T-helper 2 cell treated with Interferon-gamma antibody and Interleukin-4, amounts not matched to agents 100 ng/mL and 5 ng/mL, for 36 hours (primary cell): ENCODE data around the gene LCN6. TPM values are rescaled to one million over a fixed set of nuclear protein-coding genes. Genes with fewer than 3 reads are reported as not detected.
"Not testable (repeated sequence)": the region's sequence is repeated elsewhere in the genome, so short reads cannot be mapped to it uniquely, and the experiment has no call there.

Experiments used
- intact Hi-C: fragments of 100-400 bp; cut with micrococcal nuclease; formaldehyde crosslinking; loops from one replicate; pipeline ENCODE4 v1.15.1; 2023
- total RNA-seq: library from RNA; stranded (reverse); gene quantifications from 2 replicates; pipeline ENCODE4 v1.2.3, GENCODE V29; 2022

LCN6 gene
- total RNA-seq, 1 donor from 2014 or later, result not detected

DNA sequence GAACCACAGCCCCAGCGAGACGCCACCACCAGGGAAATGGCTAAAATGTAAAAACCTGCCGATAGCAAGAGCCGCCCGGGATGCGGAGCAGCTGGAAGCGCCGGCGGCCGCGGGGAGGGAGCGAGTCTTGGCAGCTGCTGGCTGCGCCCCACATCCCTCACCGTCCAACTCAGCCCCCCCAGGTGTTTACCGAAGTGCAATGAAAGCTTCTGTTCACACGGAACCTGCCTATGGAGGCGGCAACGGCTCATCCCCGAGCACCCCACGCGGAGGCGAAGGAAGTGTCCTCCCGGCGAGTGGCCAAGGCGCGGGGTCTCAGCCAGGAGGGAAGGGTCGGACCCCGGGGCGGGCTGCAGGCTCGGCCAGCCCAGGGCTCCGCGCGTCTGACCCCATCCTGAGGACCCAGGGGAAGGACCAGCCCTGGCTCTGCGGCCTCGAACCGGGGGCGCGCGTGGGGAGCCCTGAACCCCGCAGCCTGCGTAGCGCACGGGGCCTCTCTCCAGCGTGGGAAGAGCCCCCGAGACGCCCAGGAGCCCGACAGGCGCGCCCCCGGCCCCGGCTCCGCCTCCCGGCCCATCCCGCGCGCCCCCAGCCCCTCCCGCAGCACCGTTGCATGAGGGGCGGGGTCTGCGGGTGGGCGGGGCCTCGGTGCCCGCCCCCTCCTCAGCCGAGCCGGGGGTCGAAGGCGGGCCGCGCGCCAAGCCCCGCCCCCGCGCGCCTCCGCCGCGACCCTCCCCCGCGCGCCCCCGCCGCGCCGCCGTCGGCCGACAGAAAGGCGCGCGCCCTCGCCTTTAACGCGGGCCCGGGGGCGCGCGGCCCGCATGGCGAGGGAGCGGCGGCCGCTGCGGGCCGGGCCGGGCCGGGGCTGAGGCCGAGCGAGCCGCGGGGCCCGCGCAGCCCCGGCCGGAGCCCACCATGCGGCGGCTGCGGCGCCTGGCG lies 36.3 kb downstream of the LCN6 start, which contains the start of gene DIPK1B:
TSS of gene DIPK1B (plus strand) at position 822 of the 939 bp plus-strand sequence. CDS start at position 916, 94 bp downstream.
- intact Hi-C loops, result no loop called here

DNA sequence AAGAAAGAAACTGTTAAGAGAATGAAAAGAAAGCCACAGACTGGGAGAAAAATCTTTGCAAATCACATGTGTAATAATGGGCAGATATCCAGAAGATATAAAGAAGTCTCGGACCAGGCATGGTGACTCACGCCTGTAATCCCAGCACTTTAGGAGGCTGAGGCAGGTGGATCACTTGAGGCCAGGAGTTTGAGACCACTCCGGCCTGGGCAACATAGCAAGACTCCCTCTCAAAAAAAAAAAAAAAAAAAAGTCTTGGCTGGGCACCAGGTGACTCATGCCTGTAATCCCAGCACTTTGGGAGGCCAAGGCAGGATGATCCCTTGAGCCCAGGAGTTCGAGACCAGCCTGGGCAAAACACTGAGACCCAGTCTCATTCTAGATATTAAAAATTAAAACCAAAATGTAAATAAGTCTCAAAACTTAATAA lies 37.1 kb downstream of the LCN6 start:
- intact Hi-C loops, result not testable (repeated sequence)

DNA sequence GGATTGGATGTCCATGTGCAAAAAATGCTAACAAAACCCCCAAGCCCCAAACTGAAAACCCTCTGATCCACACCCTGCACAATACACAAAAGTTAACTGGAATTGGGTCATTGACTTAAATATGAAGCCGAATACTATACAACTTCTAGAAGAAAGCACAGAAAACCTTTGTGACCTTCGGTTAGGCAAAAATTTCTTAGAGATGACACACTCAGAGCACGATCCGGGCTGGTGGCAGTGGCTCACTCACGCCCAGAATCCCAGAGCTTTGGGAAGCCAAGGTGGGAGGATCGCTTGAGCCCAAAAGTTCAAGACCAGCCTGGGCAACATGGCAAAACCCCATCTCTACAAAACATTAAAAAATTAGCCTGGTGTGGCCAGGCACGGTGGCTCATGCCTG lies 37.8 kb downstream of the LCN6 start:
- intact Hi-C loops, result no loop called here

DNA sequence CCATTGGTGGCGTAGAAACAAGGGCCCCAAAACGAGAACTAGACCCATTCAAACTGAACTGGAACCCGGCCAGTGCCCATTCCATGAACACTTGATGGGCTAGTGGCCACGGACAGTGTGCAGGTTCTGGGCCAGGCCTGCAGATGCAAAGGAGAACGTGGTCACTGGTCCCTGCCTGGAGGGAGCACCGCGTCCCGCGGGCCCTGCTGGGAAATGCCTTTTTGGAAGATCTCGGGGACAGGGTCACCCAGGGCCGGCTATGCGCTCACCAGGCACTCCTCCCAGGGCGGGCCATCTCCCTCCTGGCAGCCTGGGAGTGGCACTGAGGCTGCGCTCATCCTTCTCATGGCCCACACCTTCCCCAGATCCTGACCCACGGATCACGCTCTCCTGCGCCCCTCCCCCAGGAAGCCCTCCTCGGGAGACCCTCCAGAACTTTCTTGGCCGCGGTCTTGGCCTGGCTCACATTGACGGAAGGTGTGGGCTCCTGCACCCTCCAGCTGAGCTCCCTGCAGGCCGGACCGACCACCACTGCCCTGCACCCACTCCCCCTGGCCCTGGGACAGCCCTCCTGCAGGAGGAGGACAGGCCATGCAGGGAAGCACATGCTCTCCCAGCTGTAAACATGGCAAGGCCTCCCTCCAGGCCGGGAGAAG lies 38.7 kb downstream of the LCN6 start:
- intact Hi-C loops, result no loop called here

DNA sequence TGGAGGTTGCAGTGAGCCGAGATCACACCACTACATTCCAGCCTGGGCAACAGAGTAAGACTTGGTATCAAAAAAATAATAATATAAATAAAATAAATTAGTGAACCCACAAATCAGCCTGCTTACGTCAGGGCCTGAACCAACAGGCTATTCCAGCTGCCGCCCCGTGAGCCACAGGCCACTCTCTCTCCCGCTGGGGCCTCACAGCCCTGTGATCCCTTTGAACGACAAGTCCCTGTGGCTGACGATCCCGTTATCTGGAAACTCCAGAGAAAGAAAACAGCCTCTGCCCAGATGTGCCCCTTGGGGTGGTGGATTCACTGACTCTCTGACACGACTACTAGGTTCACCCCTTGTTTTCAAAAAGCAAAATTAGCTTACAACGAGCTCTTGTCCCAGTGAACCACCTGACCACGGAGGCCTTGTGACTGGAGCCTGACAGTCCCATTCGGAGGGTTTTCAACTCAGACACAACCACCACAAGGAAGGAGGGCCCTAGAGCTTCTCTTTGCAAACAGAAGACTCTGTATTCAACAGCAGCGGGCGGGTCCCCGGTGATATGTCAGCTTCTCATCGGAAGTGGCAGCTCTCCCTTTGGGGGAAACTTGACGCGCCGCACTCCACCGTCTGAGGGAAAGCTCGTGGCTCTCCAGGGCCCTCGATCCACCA lies 40.3 kb downstream of the LCN6 start:
- intact Hi-C loops, result no loop called here

DNA sequence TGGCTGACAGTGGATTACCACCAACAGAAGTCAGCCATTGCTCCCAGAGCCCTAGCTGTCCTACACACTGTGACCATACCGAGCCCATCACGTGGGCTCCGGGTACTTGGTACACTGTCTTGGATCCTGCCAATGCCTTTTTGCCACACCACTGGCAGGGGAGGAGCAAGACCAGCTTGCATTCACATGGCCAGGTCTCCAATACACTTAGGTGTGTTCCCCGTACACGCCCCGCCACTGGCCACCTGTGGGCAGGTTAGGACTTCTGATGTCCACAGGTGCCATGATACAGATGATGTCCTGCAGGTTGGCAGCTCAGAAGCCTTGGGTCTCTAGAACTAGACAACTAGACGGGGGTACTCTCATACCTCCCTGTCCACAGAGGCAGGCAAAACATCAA lies 41.3 kb downstream of the LCN6 start:
- intact Hi-C loops, result no loop called here

DNA sequence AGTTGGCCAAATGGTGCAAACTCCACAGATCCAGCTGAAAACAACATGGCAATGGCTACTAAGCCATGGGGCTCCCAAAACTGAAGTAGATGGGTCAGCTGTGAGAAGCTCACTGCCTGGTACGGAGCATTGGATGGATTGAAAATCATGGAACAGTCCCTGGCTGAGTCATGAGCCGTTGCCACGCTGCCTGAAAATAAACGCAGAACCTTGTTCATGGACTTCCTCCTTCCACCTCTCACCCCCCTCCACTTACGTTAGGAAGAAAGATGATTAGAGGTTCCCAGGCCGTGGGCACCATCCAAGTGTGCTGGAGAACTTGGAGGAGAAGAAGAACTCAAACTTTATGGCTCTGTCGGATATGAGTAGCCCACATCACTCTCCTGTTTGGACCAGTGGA lies 42.8 kb downstream of the LCN6 start:
- intact Hi-C loops, result no loop called here

DNA sequence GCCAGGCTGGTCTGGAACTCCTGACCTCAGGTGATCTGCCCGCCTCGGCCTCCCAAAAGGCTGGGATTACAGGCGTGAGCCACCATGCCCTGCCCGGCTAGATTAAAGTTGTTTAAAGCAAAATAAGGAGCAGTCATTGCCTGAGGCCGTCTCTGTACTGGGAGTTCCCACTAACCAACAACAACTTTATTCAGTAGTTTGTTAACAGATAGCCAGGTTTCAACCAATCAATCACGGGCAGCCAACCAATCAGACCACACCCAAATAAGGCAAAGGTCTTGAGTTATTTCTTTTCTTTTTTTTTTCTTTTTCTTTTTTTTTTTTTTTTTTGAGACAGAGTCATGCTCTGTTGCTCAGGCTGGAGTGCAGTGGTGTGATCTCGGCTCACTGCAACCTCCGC lies 43.6 kb downstream of the LCN6 start:
- intact Hi-C loops, result not testable (repeated sequence)

DNA sequence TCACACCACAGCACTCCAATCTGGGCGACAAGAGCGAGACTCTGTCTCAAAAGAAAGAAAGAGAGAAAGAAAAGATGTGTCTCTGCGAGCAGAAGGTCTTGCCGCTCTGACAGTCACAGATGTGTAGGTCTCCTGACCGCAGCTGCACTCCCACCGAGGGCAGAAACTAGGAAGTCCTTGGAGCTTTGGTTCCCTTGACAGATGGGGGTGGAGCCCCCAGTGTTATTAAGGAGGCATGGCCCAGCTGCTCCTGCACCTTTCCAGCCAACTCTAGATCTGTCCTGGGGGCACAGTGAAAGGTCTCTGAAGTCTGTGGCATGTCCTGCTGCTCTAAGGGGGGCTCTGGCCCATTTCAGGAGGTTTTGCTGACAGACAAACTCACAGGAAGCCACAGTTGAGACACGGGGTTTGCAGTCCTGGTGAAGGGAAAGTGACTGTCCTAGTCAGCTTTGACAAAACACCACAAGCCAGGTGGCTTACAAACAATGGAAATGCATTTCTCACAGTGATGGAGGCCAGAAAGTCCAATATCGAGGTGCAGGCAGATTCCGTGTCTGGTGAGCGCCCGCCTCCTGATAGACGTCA lies 45.0 kb downstream of the LCN6 start:
- intact Hi-C loops, result no loop called here

DNA sequence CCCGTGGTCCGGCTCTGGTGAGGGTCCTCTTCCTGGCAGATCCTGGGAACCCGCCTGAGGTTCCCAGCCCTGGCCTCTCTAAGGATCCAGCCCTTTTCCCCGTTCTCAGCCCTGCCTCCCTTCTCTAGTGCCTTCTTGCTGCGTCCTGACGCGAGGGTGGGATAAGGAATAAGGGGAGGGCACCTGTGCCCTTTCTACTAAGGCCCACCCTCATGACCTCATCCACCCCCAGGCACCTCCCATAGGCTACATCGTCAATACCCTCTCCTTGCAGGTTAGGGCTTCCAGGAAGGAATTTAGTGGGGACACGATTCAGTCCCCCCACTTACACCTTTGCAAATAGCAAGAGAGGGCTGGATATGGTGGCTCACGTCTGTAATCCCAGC lies 46.7 kb downstream of the LCN6 start:
- intact Hi-C loops, result loop anchor here (1.0 kb wide), 1 partner anchor 14 kb away; the partner anchor contains the start of gene AGPAT2

DNA sequence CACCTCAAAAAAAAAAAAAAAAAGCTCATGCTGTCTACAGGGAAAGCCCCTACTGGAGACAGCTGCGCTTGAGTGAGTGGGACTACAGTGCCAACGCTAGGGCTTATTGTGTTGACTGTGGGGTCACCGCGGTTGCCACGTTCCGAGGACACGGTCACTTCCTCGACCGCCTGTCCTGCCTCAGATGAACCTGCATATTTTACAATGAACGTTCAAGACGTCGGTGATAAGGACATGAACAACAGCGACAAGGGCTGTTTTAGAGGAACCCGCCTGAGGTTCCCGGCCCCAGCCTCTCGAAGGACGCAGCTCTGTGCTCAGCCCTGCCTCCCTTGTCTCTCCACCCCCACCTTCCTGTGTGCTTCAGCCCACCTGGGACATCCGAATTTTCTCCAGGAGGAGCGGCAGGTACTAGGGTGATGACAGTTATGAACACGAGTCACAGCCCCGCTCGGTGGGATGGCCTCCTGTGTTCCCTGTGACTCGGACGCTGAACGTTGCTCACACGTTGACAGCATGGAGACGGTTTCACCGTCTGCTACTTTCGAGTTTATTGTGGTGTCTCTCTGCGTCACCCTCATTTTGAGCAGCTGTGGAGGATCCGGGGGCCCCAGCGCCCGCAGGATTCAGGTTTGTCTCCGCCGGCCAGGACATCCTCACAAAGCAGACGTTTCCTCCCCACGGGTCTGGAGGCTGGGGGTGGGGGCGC lies 47.2 kb downstream of the LCN6 start:
- intact Hi-C loops, result loop anchor here (1.0 kb wide), 1 partner anchor 14 kb away; the partner anchor contains the start of gene AGPAT2

DNA sequence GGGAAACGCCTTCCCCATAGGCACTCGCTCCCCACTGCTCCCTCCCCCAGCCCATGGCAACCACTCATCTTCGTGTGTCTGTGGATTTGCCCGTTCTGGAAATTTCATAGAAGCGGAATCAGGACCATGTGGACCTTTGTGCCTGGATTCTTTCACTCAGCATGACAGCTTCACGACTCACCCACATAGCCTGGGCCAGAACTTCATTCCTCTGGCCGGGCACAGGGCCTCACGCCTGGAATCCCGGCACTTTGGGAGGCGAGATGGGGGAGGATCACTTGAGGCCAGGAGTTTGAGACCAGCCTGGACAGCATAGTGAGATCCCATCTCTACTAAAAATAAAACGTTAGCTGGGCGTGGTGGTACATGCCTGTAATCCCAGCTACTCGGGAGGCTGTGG lies 48.0 kb downstream of the LCN6 start:
- intact Hi-C loops, result no loop called here

DNA sequence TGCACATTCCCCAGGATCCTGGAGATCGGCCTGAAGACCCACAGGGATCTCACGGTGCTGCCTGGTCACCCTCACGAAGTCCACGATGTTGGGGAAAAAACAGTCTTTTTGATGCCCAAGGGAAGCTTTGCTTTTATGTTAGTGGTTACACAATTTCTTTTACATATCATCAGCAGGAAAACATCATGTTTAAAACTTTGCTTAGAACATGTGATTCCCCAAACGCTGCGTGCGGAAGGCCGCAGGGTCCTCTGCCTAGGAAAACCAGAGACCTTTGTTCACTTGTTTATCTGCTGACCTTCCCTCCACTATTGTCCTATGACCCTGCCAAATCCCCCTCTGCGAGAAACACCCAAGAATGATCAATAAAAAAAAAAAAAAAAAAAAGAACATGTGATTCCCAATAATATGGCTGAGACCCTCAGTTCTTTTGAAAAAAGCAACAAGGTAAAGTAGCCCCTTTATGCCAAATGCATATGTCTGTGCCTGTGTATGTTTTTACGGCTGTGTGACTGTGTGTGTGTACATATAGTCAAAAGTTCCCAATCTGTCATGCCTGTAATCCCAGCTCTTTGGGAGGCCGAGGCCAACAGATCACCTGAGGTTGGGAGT lies 49.6 kb downstream of the LCN6 start:
- intact Hi-C loops, result no loop called here

DNA sequence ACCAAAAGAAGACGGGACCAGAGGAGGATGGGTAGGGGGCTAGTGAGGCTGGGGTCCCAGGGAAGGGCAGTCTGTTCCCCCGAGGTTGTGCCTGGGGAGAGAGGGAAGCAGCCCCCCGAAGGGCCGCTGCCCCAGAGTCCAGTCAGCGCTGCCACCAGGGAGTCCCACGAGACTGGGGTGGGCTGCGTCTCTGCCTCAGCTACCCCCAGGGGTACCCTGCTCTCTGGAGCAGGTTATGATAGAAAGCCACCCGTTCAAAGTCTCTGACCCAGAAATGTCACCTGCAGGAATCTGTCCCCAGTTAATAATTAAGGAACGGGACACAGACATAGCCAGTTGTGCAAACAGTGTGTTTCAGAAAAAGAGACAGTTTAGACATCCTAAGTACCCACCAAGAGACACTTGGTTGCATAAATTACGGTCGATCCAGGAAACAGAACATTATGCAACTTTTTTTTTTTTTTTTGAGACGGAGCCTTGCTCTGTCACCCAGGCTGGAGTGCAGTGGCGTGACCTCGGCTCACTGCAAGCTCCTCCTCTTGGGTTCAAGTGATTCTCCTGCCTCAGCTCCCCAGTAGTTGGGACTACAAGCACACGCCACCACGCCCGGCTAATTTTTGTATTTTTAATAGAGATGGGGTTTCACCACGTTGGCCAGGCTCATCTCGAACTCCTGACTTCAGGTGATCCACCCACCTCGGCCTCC lies 50.4 kb downstream of the LCN6 start:
- intact Hi-C loops, result no loop called here

DNA sequence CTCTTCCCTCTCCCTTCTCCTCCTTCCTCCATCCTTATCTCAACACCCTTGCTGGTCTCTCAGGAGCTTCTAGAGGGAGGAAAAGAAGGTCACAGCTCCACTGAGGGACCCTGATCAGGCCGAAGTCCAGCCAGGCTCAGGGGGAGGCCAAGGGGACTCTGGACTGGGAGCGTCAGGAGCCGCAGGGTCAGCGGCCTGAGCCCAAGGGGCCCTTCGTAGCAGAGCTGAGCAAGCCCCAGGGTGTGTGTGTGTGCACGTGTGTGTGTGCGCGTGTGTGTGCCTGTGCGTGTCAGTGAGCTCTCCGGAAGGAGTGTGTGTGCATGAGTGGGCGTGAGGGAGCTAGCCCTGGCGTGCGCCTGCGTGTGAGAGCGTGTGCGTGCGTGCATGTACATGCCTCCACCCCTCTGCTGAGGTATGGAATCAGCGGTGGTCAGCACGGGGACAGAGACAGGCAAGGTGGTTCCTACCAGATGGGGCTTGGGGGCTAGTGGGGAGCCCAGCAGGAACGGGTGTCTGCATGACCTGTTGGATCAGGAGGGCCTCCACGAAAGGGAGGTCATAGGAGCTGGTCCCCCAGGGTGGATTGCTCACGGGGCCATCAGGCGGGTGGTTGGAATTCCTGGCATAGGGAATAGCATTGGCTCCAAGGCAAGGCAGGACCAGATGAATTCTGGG lies 51.0 kb downstream of the LCN6 start:
- intact Hi-C loops, result no loop called here

DNA sequence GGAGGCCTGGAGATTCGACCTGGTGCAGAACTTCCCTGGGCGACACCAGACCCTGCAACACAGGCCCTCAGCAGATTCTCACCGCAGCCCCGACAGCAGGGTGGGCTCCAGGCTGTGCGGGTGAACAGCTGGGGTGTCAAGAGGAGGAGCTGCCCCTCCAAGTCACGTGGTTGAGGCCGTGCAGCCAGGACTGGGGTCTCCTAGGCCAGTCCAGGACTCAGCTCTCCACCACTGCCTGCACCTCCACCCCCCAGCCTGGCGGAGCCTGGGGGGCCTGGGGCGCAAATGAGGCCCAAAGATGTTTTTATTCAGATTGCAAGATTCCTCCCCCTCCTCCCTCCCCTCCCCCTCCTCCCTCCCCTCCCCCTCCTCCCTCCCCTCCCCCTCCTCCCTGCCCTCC lies 51.8 kb downstream of the LCN6 start:
- intact Hi-C loops, result no loop called here

DNA sequence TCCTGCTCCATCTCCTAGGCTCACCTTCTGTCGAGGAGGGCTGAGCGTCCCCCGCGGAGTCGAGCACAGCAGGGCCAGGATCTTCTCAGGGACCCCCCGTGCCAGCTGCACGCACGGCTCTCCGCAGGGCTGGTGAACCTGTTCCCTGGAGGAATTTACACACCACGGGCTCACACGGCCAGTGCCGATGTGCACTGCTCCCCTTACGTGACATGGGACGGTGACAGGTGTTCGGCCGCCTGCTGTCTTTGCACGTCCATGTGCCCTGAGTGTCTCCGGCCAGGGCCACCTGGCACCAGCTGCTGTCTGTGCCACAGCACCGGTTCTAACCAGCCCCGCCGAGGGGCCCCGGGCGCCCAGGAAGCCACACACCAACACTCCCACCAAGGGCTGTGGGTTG lies 52.4 kb downstream of the LCN6 start:
- intact Hi-C loops, result no loop called here

DNA sequence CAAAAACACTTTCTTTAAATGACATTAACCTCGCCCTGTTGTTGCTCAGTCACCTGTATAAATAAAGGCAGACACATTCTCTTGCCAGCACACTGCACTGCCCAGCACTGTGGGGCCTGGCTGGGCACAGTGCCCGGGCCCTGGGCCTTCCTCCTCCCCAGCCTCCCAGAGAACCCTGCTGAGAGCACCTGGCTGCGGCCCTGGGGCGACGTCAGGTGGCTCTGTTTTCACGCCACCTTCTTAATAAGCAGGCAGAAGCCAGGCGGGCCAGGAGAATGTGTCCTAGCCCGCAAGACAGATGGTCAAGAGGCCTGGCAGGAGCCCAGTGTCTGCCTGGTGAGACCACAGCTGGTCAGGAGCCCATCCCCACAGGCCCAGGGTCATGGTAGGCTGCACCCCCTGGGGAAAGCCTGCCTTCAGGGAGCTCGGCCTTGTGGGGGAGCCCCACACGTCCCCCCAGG lies 52.9 kb downstream of the LCN6 start:
- intact Hi-C loops, result no loop called here

DNA sequence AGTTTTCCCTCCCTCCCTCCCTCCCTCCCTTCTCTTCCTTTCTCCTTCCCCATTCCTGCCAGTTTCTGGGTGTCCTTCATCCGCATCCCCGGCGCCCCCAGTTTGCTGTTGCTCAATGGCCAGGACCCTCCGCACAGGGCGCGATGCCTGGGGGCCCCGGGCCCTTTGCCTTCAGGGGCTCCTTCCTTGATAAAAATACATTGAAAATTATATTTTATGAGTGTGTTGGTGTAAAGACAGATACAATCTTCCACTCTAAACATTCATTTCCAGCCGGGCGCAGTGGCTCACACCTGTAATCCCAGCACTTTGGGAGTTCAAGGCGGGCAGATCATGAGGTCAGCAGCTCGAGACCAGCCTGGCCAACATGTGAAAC lies 53.5 kb downstream of the LCN6 start:
- intact Hi-C loops, result no loop called here
